HG02571 (cell line): ENCODE measurements around the gene TSC1.

Experiments used
- ATAC-seq: cut with Tn5 transposase; IDR thresholded peaks from one replicate; pipeline ENCODE4 v1.9.1; 2021; ENCODE audit warnings: mild to moderate bottlenecking, moderate library complexity; ENCODE audit not compliant: unreplicated experiment

TSC1 gene

GRCh38 chr9:132873403-132873802 lies 71.0 kb downstream of the TSC1 start:
- no peak for ATAC-seq

- no peak for ATAC-seq
Measured at GRCh38 chr9:132869266-132869665, 75.2 kb downstream of the TSC1 start.

- no peak for ATAC-seq
Measured at GRCh38 chr9:132866898-132867297, 77.5 kb downstream of the TSC1 start.

GRCh38 chr9:132864691-132865090 lies 79.7 kb downstream of the TSC1 start:
- ATAC-seq: no peak

- ATAC-seq: no peak
Measured at GRCh38 chr9:132864277-132864676, 80.1 kb downstream of the TSC1 start.

GRCh38 chr9:132863096-132863495 lies 81.3 kb downstream of the TSC1 start:
- ATAC-seq: no peak

- no peak for ATAC-seq
Measured at GRCh38 chr9:132862533-132862932, 81.9 kb downstream of the TSC1 start.

- no peak for ATAC-seq
Measured at GRCh38 chr9:132861666-132862065, 82.8 kb downstream of the TSC1 start.

- no peak for ATAC-seq
Measured at GRCh38 chr9:132858751-132859150, 85.7 kb downstream of the TSC1 start.

GRCh38 chr9:132857616-132858342 lies 86.6 kb downstream of the TSC1 start:
- ATAC-seq: no peak

GRCh38 chr9:132857031-132857430 lies 87.4 kb downstream of the TSC1 start:
- no peak for ATAC-seq

GRCh38 chr9:132855904-132856303 lies 88.5 kb downstream of the TSC1 start:
- ATAC-seq: no peak

GRCh38 chr9:132854832-132855231 lies 89.6 kb downstream of the TSC1 start:
- ATAC-seq: no peak

GRCh38 chr9:132853482-132853881 lies 90.9 kb downstream of the TSC1 start:
- ATAC-seq: no peak

- no peak for ATAC-seq
Measured at GRCh38 chr9:132849185-132849706, 95.2 kb downstream of the TSC1 start.

- ATAC-seq: no peak
Measured at GRCh38 chr9:132846918-132847515, 97.4 kb downstream of the TSC1 start.

GRCh38 chr9:132846109-132846917 lies 98.1 kb downstream of the TSC1 start:
- ATAC-seq: no peak

GRCh38 chr9:132842124-132843044 lies 102.0 kb downstream of the TSC1 start:
- no peak for ATAC-seq
